Measurements from ENCODE around the gene MAML2.

MAML2 gene

DNA sequence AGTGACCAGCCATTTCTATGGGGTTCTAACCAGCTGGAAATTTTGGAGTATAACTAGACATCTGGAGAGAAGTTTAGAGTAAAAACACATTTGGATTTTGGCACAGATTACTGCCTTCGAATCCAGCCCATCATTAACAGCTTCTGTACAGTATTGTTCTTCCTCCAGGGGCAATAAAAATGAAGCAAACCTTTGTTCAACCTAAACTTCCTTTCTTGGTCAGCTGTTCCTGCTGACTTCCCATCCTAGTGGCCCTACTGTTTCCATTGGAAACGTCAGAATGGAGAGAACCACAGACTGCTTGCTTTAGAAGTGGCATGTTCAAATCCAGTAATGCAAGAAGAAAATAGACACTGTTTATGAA is 215.4 kb downstream of the MAML2 start:
- TF ChIP-seq GATA2 (IDR thresholded peaks at IDR 0.05; ENCODE audit: low read depth, low read length) (no peak), GATA3 (IDR thresholded peaks at IDR 0.05; ENCODE audit: low read depth, low read length) (no peak)

DNA sequence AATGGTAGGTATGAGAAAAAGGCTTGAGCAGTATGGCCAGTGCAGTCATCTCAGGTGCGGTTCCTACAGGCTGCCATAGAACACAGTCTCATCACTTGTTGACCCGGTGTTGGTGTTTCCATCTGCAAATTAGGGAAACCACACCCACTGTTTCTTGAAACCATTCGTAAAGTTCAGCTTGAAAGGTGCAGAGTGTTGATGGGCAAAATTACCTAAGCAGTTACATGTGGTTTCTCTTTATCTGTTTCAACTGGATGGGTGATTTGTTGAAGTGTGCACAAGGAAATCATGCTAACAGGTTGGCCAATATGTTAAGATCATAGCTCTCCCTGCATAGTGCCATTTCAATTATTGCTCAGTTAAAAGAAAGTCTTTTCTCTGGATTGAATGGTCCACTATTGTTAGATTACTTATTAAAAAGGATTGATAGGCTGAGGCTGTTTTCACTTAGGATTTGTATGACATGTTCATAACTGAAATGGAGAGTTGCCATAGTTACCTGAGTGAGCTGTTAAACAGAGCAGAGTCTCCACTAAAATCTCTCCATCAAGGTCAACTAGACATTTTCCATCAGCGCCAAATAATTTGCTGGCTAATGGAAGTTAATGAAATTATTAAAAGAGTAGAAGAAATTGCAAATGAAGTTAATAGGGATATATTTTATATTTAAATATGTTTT is 215.9 kb downstream of the MAML2 start:
- TF ChIP-seq GATA2 (IDR thresholded peaks at IDR 0.05; ENCODE audit: low read depth, low read length) = no peak
- no peak for TF ChIP-seq GATA3 (IDR thresholded peaks at IDR 0.05; ENCODE audit: low read depth, low read length)

DNA sequence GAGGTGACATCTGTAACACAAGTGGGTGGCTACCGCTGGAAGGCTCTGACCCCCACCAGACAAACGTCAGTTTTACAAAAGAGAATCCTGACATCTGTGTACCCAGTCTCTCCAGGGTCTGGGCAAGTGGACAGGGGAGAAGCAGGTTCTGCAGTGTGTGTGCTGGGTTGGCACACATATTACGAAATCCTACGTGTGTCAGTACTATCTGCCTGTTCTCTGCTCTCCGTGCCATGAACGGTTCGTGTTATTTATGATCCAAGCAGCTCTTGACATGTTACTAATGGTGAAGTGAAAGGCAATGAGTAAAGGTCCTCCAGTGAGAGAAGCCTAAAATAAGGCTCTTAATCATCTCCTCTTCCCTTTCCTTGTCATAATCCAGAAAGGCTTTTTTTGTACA is 217.6 kb downstream of the MAML2 start:
- TF ChIP-seq GATA2 (IDR thresholded peaks at IDR 0.05; ENCODE audit: low read depth, low read length) = no peak
- TF ChIP-seq GATA3 (IDR thresholded peaks at IDR 0.05; ENCODE audit: low read depth, low read length) = no peak

DNA sequence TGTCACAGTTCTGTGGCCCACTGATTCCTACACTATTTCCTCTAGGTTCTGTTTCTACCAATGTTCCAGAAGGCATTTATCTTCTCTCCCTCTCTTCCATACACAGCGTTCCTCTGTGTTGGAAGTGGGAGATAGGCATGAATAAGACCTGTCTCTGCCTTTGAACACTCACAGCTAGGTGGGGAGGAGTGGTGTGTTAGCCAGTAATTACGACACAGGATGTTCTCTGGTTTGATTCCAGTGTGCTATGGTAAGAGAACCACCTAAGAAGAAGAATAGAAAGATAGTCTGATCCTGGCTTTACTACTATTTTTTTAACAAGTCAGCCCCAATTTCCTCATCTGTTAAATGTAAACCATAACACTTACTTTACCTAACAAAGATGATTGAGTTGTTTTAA is 218.8 kb downstream of the MAML2 start:
- no peak for TF ChIP-seq GATA2 (IDR thresholded peaks at IDR 0.05; ENCODE audit: low read depth, low read length)

DNA sequence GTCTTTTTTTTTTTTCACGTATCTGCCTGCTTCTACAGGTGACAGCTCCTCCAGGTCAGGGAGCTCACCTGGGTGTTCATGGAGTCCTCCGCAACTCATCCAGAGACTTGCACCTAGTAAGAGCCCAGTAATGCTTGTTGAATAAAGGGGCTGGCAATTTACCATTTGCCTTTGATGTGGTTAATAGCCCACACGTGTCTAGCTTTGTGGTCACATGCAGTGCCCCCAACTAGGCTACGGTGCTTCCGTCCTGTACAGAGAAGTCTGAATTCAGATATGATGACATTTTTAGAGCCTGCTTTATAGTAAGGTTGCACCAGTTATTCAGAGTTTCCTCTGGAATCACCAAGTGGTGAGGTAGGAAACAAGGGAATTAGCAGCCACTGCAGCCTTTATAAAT is 219.7 kb downstream of the MAML2 start:
- no peak for TF ChIP-seq GATA2 (IDR thresholded peaks at IDR 0.05; ENCODE audit: low read depth, low read length)
- TF ChIP-seq GATA3 (IDR thresholded peaks at IDR 0.05; ENCODE audit: low read depth, low read length) = no peak

DNA sequence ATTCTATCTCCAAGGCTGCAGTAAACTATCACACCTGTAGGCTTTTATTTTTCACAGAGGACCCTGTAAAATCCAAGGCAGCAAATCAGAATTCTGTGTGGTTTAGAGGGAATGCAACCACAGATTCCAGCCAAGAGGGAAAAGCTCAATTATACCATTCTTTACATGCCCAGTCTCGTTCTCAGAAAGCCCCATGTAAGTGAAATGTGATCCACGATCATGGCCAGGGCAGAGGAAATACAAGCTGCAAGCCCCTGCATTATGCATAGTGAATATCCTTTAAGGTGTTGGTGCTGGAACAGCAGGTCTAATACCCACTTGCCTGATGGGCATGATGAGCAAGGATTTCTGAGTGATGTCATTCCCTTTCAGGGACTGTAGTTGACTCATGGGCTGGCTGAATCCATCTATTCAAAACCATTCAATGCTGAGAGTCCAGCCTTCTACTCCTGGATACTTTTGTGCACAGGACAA is 220.4 kb downstream of the MAML2 start:
- TF ChIP-seq GATA3 (IDR thresholded peaks at IDR 0.05; ENCODE audit: low read depth, low read length) = no peak
- no peak for TF ChIP-seq GATA2 (IDR thresholded peaks at IDR 0.05; ENCODE audit: low read depth, low read length)

DNA sequence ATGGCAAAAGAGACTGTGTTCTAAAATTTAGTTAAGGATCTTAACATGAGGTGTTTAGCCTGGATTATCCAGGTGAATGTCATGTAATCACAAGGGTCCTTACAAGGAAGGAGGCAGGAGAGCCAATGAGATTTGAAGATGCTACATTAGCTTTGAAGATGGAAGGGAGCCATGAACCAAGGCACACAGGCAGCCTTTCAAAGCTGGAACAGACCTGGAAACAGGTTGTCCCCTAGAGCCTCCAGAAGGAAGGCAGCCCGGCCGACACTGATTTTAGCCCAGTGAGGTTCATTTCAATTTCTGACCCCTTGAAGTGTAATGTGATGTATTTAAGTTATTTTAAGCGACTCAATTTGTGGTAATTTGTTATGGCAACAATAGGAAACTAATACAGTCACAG is 223.8 kb downstream of the MAML2 start:
- TF ChIP-seq GATA2 (IDR thresholded peaks at IDR 0.05; ENCODE audit: low read depth, low read length) = no peak
- no peak for TF ChIP-seq GATA3 (IDR thresholded peaks at IDR 0.05; ENCODE audit: low read depth, low read length)

DNA sequence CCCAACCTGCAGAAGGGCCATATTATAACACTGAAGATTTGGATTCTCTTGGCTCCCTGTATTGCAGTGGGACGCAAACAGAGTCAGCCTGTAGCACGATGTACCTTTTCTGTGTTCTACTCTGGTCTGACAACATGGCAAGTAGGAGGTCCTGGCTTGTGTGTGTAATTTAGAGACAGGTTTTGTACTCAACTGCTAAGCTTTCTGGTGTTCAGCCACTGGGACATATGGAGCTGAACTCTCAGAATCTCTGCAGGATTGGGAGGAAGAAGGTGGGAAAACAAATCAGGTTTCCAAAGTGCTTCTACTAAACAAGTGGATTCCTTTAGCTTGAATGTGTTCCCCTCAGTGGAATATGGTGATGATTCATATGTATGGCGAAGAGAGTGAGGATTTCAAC is 226.6 kb downstream of the MAML2 start:
- TF ChIP-seq GATA2 (IDR thresholded peaks at IDR 0.05; ENCODE audit: low read depth, low read length) (no peak), GATA3 (IDR thresholded peaks at IDR 0.05; ENCODE audit: low read depth, low read length) (no peak)

DNA sequence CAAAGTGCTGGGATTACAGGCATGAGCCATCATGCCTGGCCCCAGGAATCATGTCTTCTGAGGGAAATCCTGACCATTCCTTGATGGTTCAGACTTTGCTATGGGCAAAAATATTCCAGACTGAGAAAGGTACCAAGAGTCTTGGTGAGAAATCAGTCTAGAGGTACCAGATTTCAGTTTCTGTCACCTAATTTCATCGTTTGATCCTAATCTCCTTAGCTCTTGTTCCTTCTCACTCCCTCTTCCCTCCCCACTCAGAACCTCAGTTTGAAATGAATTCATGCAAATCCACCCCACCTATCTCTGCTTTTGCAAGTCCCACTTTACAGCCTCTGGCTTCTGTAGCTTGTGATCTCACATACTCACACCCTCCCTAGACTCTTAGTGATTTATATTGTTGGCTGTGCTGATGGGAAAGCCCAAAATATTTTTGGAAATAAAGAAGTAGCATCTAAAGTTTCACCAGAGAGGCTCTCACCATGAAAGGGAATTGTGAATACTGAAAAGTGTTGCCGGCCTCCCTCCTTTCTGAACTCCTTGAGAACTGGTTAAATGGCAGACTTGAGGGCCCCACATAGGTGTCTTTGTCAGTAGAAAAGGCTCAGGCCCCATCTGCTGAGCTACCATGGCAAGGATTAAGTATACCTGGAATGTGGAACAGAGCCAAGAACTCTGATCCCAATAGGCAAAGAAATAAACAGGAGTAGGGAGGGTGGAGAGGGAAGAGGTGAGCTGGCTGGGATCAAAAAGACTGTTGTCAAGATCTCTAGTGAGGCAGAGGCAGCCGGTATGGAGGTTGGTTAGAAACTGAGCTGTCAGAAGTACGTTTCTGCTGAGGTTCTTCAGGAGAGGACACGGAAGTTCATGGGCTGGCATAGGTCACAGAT is 228.6 kb downstream of the MAML2 start:
- no peak for TF ChIP-seq GATA3 (IDR thresholded peaks at IDR 0.05; ENCODE audit: low read depth, low read length)
- TF ChIP-seq GATA2 (IDR thresholded peaks at IDR 0.05; ENCODE audit: low read depth, low read length) = no peak

DNA sequence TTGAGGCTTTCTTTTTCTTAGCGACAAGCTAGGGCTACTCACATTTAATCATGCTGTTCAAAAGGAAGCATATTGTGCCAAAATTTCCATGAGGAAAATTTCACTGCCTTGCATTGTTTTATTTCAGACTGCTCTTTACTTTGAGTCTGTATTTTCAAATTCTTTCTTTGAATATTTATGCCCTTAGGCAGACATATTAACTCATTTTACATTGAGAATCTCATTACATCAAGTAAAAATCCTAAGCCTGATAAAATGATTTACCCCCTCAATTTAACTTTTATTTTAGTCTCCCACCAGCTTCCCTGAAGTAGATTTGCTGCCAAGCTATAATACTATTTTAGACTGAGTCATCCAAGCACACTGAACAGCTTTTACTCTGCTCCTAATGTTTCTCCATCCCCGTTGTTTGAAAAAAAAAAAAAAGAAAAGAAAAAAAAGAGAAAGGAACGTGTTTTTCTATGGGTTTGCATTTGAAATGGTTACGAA is 229.8 kb downstream of the MAML2 start:
- TF ChIP-seq GATA3 (IDR thresholded peaks at IDR 0.05; ENCODE audit: low read depth, low read length) = no peak
- TF ChIP-seq GATA2 (IDR thresholded peaks at IDR 0.05; ENCODE audit: low read depth, low read length) = no peak

DNA sequence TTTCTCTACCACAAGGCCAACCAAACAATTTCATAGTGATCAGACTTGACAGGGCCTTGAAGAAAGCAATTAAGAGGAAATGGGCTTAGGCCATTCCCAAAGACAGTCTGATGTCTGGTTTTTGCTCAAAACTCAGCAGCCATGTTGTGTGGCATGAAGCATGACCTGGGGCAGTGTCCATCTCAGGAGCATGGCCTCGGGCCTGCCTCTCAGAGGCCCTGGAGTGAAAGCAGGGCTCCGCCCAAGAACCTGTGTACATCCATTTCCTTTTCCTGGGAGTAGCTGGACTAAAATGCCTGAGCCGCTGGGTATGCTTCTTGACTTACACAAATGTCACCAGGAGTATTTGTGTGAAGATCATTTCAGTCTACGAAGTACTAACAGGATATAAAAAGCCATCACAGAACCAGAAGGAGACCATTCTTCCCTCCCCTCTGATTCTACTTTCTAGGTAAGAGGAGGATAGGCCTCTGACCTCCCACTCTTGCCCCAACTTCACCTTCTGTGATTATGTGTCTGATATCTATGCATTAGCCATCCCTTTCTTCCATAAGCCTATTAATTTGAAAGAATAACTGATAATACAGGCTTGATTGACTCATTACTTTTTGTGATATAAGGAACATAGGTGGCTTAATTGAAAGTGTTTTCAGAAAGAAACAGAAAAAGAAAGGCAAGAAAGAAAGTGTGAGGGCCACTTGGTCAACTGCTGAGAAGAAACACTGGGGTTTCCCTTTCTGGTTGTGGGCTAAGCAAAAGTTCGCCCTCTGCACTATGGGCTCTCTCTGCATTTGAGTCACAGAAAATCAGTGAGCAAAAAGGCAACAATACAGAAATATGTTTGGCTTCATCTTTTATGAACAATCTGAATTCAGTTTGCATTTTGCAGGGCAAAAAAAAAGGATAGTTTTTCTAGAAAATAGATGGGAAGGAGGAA is 230.5 kb downstream of the MAML2 start:
- no peak for TF ChIP-seq GATA3 (IDR thresholded peaks at IDR 0.05; ENCODE audit: low read depth, low read length)
- TF ChIP-seq GATA2 (IDR thresholded peaks at IDR 0.05; ENCODE audit: low read depth, low read length) = no peak

DNA sequence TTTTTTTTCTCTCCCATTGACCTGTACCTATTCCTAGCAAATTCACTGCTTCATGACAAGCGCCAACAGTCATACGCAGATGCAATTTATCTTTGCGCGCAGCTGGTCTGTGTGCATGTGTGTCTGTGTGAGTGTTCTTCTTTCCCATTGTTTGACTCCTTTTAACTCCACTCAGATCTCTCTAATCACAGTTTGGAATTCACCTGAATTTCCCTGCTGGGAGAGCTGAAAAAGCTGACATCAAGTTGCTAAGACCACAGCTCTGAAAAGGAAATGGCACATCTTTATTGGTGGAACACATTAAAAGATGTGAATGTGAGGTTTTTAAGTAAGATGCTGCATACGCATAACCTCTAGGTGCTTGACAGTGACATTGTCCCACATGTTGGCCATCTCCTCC is 231.7 kb downstream of the MAML2 start:
- TF ChIP-seq GATA3 (IDR thresholded peaks at IDR 0.05; ENCODE audit: low read depth, low read length) (no peak), GATA2 (IDR thresholded peaks at IDR 0.05; ENCODE audit: low read depth, low read length) (no peak)

DNA sequence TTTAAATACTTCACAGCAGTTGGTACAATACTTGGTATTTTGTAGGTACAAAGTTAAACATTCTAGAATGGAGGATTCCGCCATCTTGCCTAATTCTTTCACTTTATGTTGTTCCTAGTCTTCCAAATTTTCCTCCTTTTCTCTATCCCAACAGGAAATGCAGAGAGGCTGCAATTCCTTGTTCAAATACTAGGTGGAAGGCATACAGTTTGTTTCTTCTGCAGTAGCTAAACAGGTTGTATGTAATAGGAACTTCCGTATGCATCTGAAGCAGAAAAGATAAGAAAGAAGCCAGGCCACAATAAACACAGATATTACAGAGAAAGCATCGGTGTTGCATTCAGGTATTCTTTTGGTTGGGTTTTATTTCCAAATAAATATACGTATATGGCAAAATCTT is 232.7 kb downstream of the MAML2 start:
- TF ChIP-seq GATA2 (IDR thresholded peaks at IDR 0.05; ENCODE audit: low read depth, low read length) (no peak), GATA3 (IDR thresholded peaks at IDR 0.05; ENCODE audit: low read depth, low read length) (no peak)
